NT2/D1 (cell line): ENCODE measurements around the gene PRR15.
"Not testable (repeated sequence)": the region's sequence is repeated elsewhere in the genome, so short reads cannot be mapped to it uniquely, and the experiment has no call there.

Source experiments
- DNase-seq: peaks from one replicate; pipeline ENCODE4 v3.0.0-alpha.2; 2011; ENCODE audit warnings: low read depth, low spot score
- H3K27me3 ChIP-seq: 2 replicates; pipeline ENCODE4 v1.6.0; 2011; ENCODE audit warnings: mild to moderate bottlenecking; ENCODE audit not compliant: insufficient read length, insufficient read depth
- H3K36me3 ChIP-seq: 2 replicates; pipeline ENCODE4 v1.6.1; 2011; ENCODE audit warnings: mild to moderate bottlenecking, low read length, mixed read lengths; ENCODE audit not compliant: insufficient read depth, insufficient read length
- H3K4me1 ChIP-seq: 2 replicates; pipeline ENCODE4 v1.5.1; 2011; ENCODE audit not compliant: insufficient read depth, insufficient read length
- H3K4me3 ChIP-seq: 2 replicates; pipeline ENCODE4 v1.5.1; 2011; ENCODE audit warnings: low read depth; ENCODE audit not compliant: insufficient read length
- H3K9ac ChIP-seq: 2 replicates; pipeline ENCODE4 v1.6.0; 2011; ENCODE audit warnings: low read depth; ENCODE audit not compliant: insufficient read length
- H3K9me3 ChIP-seq: 2 replicates; pipeline ENCODE4 v1.5.1; 2011; ENCODE audit warnings: mild to moderate bottlenecking, low read length; ENCODE audit not compliant: insufficient read depth
- SUZ12 ChIP-seq: IDR thresholded peaks from 2 replicates; pipeline ENCODE4 v1.6.1; 2011; ENCODE audit not compliant: insufficient read length, insufficient read depth; ENCODE audit errors: extremely low read depth
- YY1 ChIP-seq: IDR thresholded peaks from 2 replicates; pipeline ENCODE4 v1.6.1; 2011; ENCODE audit not compliant: insufficient read length, insufficient read depth
- ZNF274 ChIP-seq: IDR thresholded peaks from 2 replicates; pipeline ENCODE4 v1.6.1; 2011; ENCODE audit warnings: mild to moderate bottlenecking, low read depth, low read length

Gene PRR15, protein sequence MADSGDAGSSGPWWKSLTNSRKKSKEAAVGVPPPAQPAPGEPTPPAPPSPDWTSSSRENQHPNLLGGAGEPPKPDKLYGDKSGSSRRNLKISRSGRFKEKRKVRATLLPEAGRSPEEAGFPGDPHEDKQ

DNA sequence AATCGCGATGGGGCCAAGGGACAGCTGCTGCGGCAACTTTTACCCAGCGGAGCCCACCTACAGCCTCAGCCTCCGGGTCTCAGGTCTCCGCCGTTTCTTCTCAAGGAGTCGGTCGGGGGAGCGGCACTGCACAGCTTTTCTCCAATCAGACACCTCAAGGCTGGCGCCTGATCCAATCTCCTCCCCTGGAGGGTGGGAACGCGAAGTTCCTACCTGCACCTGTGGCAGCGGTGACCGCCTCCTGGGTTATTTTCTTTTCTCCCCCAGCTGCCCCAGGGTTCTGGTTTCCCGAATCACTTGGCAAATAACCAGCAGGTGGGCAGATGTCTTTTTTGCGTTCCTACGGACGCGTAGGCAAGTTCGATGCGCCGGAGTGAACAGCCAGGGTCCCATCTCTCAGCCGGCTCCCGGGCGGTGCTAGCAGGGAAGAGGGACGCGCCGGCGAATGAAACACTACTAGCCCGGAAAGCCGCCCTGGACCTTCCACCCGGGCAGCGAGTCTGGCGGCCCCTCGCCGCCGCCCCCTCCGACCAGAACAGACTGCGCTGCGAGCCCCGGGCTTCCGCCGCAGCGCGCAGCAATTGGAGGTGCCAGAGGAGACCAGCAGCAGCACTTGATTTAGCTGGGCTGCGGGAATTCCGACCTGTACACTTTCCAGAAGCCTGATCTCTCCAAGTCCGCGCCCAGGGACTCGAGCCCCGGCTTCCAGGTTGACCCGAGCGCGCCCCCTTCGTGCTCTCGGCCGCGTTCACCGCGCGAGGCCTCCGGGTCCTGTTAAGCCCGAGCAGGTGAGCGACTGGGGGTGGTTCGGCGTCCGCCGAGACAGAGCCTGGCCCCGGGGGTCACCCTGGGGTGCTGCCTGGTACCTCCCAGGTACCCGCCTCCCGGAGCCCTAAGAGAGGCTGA lies at the start of gene PRR15:
TSS of gene PRR15 (plus strand) at position 246 of the 906 bp plus-strand sequence. CDS start 2,495 bp downstream, outside the sequence.
- H3K27me3 ChIP-seq, result peaks cover 73% of the 10 kb centered on the region
- H3K4me1 ChIP-seq, result peaks cover 3% of the 10 kb centered on the region
- H3K9ac ChIP-seq, result peak within 1 kb of the TSS; percentile 79
- TF ChIP-seq SUZ12, result no peak
- no peak for TF ChIP-seq YY1
- no peak for TF ChIP-seq ZNF274
- no peaks in the 10 kb centered on the region for H3K36me3 ChIP-seq
- H3K4me3 ChIP-seq, result peak within 1 kb of the TSS; percentile 64
- peak; percentile 73 for DNase-seq
- no peaks in the 10 kb centered on the region for H3K9me3 ChIP-seq

DNA sequence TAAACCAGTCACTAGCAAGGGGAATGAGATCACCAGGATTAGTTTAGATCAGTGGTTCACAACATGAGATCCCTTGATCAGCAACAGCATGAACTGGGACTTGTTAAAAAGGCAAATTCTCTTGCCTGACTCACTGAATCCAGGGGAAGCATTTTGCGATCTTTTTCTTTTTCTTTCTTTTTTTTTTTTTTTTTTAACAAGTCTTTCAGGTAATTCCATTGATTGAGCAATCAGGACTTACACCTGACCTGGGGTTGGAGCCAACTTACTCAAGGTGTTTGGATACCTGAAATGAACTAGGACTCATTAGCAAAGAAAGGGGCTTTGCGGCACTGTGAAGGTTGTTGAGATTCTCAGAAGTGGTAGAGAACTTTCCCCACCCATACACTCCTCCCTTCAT lies 47.1 kb upstream of the PRR15 start:
- no peak for TF ChIP-seq ZNF274
- TF ChIP-seq SUZ12, result no peak
- DNase-seq, result no peak
- Histone ChIP-seq H3K4me1 (no peaks in the 10 kb centered on the region), H3K27me3 (no peaks in the 10 kb centered on the region), H3K9ac (no peak overlapping the region), H3K4me3 (no peak overlapping the region), H3K36me3 (no peaks in the 10 kb centered on the region), H3K9me3 (no peaks in the 10 kb centered on the region)

DNA sequence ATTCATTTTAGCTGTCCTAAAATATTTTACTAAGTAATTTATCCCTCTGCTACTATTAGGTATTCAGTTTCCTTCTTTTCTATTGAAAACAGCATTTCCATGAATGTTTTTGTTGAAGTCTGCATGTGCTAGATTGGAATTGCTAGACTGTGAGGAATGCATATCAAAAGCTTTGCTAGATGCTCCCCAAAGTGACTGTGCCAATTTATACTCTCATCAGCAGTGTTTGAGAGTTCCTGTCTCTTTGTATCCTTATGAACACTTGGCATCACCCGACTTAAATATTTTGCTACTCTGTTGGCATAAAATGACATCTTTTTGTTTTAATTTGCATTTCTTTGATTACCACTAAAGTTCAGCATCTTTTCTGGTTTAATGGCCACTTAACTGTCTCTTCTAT lies 45.0 kb upstream of the PRR15 start:
- Histone ChIP-seq H3K9me3 (no peaks in the 10 kb centered on the region), H3K9ac (no peak overlapping the region), H3K4me1 (no peaks in the 10 kb centered on the region), H3K27me3 (no peaks in the 10 kb centered on the region), H3K4me3 (no peak overlapping the region), H3K36me3 (no peaks in the 10 kb centered on the region)
- DNase-seq, result no peak
- TF ChIP-seq YY1 (no peak), SUZ12 (no peak), ZNF274 (no peak)

DNA sequence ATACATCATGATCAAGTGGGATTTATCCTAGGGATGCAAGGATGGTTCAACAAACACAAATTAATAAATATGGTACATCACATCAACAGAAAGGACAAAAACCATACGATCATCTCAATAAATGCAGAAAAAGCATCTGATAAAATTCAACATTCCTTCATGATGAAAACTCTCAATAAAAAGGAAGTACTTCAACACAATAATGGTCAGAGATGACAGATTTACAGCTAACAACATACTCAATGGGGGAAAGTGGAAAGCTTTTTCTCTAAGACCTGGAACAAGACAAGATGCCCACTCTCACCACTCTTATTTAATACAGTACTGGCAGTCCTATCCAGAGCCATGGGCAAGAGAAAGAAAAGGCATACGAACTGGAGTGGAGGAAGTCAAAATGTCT lies 39.9 kb upstream of the PRR15 start:
- no peaks in the 10 kb centered on the region for H3K9me3 ChIP-seq
- no peak overlapping the region for H3K4me3 ChIP-seq
- no peak for TF ChIP-seq SUZ12
- TF ChIP-seq ZNF274, result no peak
- TF ChIP-seq YY1, result no peak
- H3K36me3 ChIP-seq, result no peaks in the 10 kb centered on the region
- H3K9ac ChIP-seq, result no peak overlapping the region
- no peaks in the 10 kb centered on the region for H3K4me1 ChIP-seq
- DNase-seq, result no peak
- H3K27me3 ChIP-seq, result no peaks in the 10 kb centered on the region

DNA sequence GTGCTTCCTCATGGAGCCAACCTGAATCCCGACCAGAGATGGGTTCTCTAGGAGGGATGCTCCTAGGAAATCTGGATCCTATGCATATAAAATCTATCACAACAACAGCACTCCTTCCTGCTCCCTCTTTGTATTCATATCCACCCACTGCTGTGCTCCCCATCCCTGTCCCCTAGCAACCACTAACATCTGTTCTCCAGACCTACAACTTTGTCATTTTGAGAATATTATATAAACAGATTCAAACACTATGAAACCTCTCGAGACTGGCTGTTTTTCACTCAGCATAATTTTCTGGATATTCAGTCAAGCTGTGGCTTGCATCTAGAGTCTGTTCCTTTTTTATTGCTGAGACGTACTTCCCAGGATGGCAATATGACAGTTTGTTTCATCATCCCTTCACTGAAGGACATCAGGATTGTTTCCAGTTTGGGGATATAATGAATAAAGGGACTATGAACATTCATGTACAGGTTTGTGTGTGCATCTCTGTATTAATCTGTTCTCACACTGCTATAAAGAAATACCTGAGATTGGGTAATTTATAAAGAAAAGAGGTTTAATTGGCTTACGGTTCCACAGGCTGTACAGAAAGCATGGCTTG lies 36.0 kb upstream of the PRR15 start:
- Histone ChIP-seq H3K9me3 (no peaks in the 10 kb centered on the region), H3K36me3 (no peaks in the 10 kb centered on the region), H3K4me1 (no peaks in the 10 kb centered on the region), H3K9ac (no peak overlapping the region), H3K27me3 (no peaks in the 10 kb centered on the region), H3K4me3 (no peak overlapping the region)
- TF ChIP-seq YY1, result no peak
- no peak for TF ChIP-seq SUZ12
- TF ChIP-seq ZNF274, result no peak
- DNase-seq, result no peak

DNA sequence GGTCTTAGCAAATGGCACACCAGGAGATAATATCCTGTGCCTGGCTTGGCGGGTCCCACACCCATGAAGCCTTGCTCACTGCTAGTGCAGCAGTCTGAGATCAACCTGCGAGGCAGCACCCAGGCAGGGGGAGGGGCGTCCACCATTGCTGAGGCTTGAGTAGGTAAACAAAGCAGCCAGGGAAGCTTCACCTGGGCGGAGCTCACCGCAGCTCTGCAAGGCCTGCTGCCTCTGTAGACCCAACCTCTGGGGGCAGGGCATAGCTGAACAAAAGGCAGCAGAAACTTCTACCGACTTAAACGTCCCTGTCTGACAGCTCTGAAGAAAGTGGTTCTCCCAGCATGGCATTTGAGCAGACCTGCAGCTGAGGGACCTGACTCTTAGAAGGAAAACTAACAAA lies 35.1 kb upstream of the PRR15 start:
- H3K9ac ChIP-seq, H3K9me3 ChIP-seq, H3K4me3 ChIP-seq, H3K4me1 ChIP-seq, H3K27me3 ChIP-seq, H3K36me3 ChIP-seq: not testable (repeated sequence)
- DNase-seq, result peak; percentile 55

DNA sequence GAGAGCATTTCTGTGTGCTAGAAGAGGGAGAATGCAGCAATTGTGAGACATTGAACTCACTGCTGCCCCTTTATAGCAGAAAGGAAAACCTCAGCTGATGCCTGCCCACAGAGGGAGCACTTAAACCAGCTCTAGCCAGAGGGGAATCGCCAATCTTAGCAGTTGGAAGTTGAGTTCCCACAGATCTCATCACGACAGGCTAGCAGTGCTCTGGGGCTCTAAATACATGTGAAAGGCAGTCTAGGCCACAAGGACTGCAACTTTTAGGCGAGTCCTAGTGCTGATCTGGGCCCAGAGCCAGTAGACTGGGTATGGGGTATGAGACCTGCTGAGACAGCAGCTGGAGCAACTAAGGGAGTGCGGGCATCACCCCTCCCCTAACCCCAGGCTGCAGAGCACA lies 25.2 kb upstream of the PRR15 start:
- Histone ChIP-seq H3K4me3 (no peak overlapping the region), H3K27me3 (no peaks in the 10 kb centered on the region), H3K36me3 (no peaks in the 10 kb centered on the region), H3K9me3 (peaks cover under 1% of the 10 kb centered on the region; the same call in 1 of the 2 replicates), H3K9ac (no peak overlapping the region), H3K4me1 (peaks cover 4% of the 10 kb centered on the region)
- no peak for DNase-seq
- no peak for TF ChIP-seq ZNF274
- no peak for TF ChIP-seq YY1
- no peak for TF ChIP-seq SUZ12
